GM12874 (cell line): Measurements from ENCODE around the gene EZH2.

Experiments
- CTCF ChIP-seq: IDR thresholded peaks from 2 replicates; pipeline ENCODE4 v1.5.1; 2011; ENCODE audit warnings: low read depth, mild to moderate bottlenecking, control low read depth, low read length, moderate library complexity; ENCODE audit not compliant: insufficient read depth

Gene EZH2

GRCh38 chr7:148770004-148770403, 114.1 kb downstream of the EZH2 start:
- TF ChIP-seq CTCF, result no peak

DNA sequence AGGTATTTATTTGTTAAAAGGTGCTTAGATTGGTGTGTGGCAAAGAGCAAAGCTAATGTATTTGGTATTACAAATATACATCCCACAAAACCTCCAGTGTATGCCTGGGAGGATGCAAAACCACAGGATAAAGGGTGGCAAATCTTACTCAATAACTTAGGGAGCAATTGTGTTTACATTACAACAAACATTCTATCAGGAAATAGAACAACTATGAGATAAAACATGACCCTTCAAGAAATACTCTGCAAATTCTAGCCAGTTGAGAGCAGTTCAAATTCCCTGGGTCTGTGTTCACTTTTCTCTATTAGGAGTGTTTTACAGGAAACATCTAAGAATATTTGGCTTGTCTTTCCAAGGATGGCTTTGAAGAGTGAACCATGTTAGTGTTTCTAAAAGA, 120.5 kb downstream of the EZH2 start:
- TF ChIP-seq CTCF, result no peak

DNA sequence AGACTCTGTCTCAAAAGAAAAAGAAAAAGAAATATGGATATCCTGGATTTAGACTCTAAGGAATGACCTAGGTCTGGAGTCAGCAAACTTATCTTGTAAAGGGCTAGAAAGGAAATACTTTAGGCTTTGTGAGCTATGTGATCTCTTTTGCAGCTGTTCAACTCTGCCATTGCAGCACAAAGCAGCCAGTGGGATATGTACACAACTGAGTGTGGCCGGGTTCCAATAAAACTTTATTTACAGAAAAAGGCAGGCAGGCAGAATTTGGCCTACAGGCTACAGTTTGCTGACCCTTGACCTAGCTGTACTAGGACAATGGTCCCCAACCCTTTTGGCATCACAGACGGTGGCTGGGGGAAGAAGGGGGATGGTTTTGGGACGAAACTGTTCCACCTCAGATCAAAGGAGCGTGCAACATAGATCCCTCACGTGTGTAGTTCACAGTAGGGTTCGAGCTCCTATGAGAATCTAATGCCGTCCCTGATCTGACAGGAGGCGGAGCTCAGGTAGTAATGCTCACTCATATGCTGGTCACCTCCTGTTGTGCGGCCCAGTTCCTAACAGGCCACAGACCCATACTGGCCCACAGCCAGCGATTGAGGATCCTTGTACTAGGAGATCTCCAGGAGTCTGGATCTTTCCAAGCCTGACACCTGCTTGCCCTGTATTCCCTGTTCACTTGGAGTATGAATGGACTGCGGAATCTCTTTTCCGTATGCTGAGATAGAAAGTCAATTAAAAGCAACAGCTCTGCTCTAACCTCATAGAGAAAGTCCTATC, 122.4 kb downstream of the EZH2 start:
- TF ChIP-seq CTCF, result no peak
